Osteocyte (in vitro differentiated cells): ENCODE measurements around the gene PICALM. TPM values are rescaled to one million over a fixed set of nuclear protein-coding genes. Genes with fewer than 3 reads are reported as not detected.

ENCODE experiments used
- DNase-seq: peaks from one replicate; pipeline ENCODE4 v3.0.0; 2021; ENCODE audit warnings: mixed read lengths; ENCODE audit not compliant: unreplicated experiment; ENCODE audit errors: extremely low spot score
- H3K27ac Mint-ChIP-seq: one replicate; pipeline ENCODE4 v1.8.0; 2021; ENCODE audit warnings: mild to moderate bottlenecking, mixed read lengths; ENCODE audit not compliant: unreplicated experiment
- H3K27me3 Mint-ChIP-seq: one replicate; pipeline ENCODE4 v1.8.0; 2021; ENCODE audit warnings: mixed read lengths; ENCODE audit not compliant: unreplicated experiment
- H3K36me3 Mint-ChIP-seq: one replicate; pipeline ENCODE4 v1.8.0; 2021; ENCODE audit warnings: mixed read lengths; ENCODE audit not compliant: unreplicated experiment
- H3K4me1 Mint-ChIP-seq: one replicate; pipeline ENCODE4 v1.8.0; 2021; ENCODE audit warnings: mixed read lengths; ENCODE audit not compliant: unreplicated experiment
- H3K4me3 Mint-ChIP-seq: one replicate; pipeline ENCODE4 v1.8.0; 2021; ENCODE audit warnings: mild to moderate bottlenecking, moderate library complexity, mixed read lengths; ENCODE audit not compliant: unreplicated experiment
- H3K9me3 Mint-ChIP-seq: one replicate; pipeline ENCODE4 v1.8.0; 2021; ENCODE audit warnings: mixed read lengths; ENCODE audit not compliant: unreplicated experiment
- total RNA-seq: library from RNA; stranded (reverse); gene quantifications from 2 replicates; pipeline ENCODE4 v1.2.1, GENCODE V29; 2021
- TF ChIP-seq, protein P1 (sequence below): fragments of 200-600 bp; sonication (generic); IDR thresholded peaks from 2 replicates; pipeline ENCODE4 v1.5.0; 2021; ENCODE audit warnings: antibody characterized with exemption, mild to moderate bottlenecking, moderate library complexity

The PICALM gene
- total RNA-seq, 1 donor from 2014 or later: 267 TPM

- H3K27me3 Mint-ChIP-seq: no peaks in the 10 kb centered on the region
- peaks cover 18% of the 10 kb centered on the region for H3K36me3 Mint-ChIP-seq
- TF ChIP-seq, protein P1, sequence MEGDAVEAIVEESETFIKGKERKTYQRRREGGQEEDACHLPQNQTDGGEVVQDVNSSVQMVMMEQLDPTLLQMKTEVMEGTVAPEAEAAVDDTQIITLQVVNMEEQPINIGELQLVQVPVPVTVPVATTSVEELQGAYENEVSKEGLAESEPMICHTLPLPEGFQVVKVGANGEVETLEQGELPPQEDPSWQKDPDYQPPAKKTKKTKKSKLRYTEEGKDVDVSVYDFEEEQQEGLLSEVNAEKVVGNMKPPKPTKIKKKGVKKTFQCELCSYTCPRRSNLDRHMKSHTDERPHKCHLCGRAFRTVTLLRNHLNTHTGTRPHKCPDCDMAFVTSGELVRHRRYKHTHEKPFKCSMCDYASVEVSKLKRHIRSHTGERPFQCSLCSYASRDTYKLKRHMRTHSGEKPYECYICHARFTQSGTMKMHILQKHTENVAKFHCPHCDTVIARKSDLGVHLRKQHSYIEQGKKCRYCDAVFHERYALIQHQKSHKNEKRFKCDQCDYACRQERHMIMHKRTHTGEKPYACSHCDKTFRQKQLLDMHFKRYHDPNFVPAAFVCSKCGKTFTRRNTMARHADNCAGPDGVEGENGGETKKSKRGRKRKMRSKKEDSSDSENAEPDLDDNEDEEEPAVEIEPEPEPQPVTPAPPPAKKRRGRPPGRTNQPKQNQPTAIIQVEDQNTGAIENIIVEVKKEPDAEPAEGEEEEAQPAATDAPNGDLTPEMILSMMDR: no peak
- peaks cover 48% of the 10 kb centered on the region for H3K4me1 Mint-ChIP-seq
- H3K4me3 Mint-ChIP-seq: no peak overlapping the region
- DNase-seq: no peak
- no peak overlapping the region for H3K27ac Mint-ChIP-seq
- H3K9me3 Mint-ChIP-seq: no peaks in the 10 kb centered on the region
Measured at GRCh38 chr11:86034710-86035109, 34.2 kb downstream of the PICALM start.

GRCh38 chr11:86021377-86021776 lies 47.5 kb downstream of the PICALM start:
- peaks cover 4% of the 10 kb centered on the region for H3K4me1 Mint-ChIP-seq
- peaks cover 72% of the 10 kb centered on the region for H3K36me3 Mint-ChIP-seq
- DNase-seq: no peak
- no peak overlapping the region for H3K4me3 Mint-ChIP-seq
- no peak overlapping the region for H3K27ac Mint-ChIP-seq
- H3K27me3 Mint-ChIP-seq: no peaks in the 10 kb centered on the region
- no peaks in the 10 kb centered on the region for H3K9me3 Mint-ChIP-seq
- TF ChIP-seq, protein P1: no peak

GRCh38 chr11:86018249-86018648 lies 50.6 kb downstream of the PICALM start:
- no peak overlapping the region for H3K4me3 Mint-ChIP-seq
- H3K4me1 Mint-ChIP-seq: peaks cover 24% of the 10 kb centered on the region
- no peak overlapping the region for H3K27ac Mint-ChIP-seq
- no peaks in the 10 kb centered on the region for H3K27me3 Mint-ChIP-seq
- no peak for DNase-seq
- no peaks in the 10 kb centered on the region for H3K9me3 Mint-ChIP-seq
- TF ChIP-seq, protein P1: no peak
- H3K36me3 Mint-ChIP-seq: peaks cover 71% of the 10 kb centered on the region

- Mint-ChIP-seq H3K4me1 (peaks cover 24% of the 10 kb centered on the region), H3K27ac (peak overlapping the region; percentile 36)
Measured at GRCh38 chr11:86016451-86016850, 52.4 kb downstream of the PICALM start.

GRCh38 chr11:86015699-86016098 lies 53.2 kb downstream of the PICALM start:
- Mint-ChIP-seq H3K36me3 (peaks cover 61% of the 10 kb centered on the region), H3K4me3 (no peak overlapping the region), H3K4me1 (peaks cover 24% of the 10 kb centered on the region), H3K27ac (no peak overlapping the region), H3K9me3 (no peaks in the 10 kb centered on the region), H3K27me3 (no peaks in the 10 kb centered on the region)
- DNase-seq: no peak
- TF ChIP-seq, protein P1: no peak

More at GRCh38 chr11:86016451-86016850, 52.4 kb downstream of the PICALM start:
- Mint-ChIP-seq H3K27me3 (no peaks in the 10 kb centered on the region), H3K36me3 (peaks cover 65% of the 10 kb centered on the region), H3K4me3 (no peak overlapping the region), H3K9me3 (no peaks in the 10 kb centered on the region)
- TF ChIP-seq, protein P1: no peak
- no peak for DNase-seq
